DND-41 (cell line): ENCODE results near the gene SAPCD1.

Experiments
- ATAC-seq: fragments of 200-7000 bp; cut with Tn5 transposase; 3 replicates; pipeline ENCODE4 v1.9.1; 2021; ENCODE audit warnings: low read depth; ENCODE audit not compliant: insufficient read depth
- DNase-seq: peaks from one replicate; pipeline ENCODE4 v3.0.0-alpha.2; 2020
- H2AFZ ChIP-seq: 2 replicates; pipeline ENCODE4 v1.6.0; 2012; ENCODE audit warnings: low read depth, low read length
- H3K27ac ChIP-seq: 2 replicates; pipeline ENCODE4 v1.5.1; 2012; ENCODE audit warnings: low read length, inconsistent platforms
- H3K27me3 ChIP-seq: fragments of 200-600 bp; sonication (generic); 2 replicates; pipeline ENCODE4 v1.6.0; 2012; ENCODE audit warnings: low read length, mild to moderate bottlenecking, inconsistent platforms; ENCODE audit not compliant: insufficient read depth, poor library complexity
- H3K36me3 ChIP-seq: 2 replicates; pipeline ENCODE4 v1.5.1; 2012; ENCODE audit warnings: low read length, inconsistent platforms; ENCODE audit not compliant: insufficient read depth
- H3K4me1 ChIP-seq: 2 replicates; pipeline ENCODE4 v1.5.1; 2012; ENCODE audit warnings: mild to moderate bottlenecking, low read length; ENCODE audit not compliant: insufficient read depth
- H3K4me2 ChIP-seq: 2 replicates; pipeline ENCODE4 v1.6.0; 2012; ENCODE audit warnings: mild to moderate bottlenecking, moderate library complexity, low read length, inconsistent platforms; ENCODE audit not compliant: insufficient read depth
- H3K4me3 ChIP-seq, 2 experiments: fragments of 200-600 bp in 1 of 2; shearing (Covaris generic) in 1 of 2; 2 replicates each; pipeline ENCODE4 v1.5.1; 2012 to 2016; ENCODE audit warnings: inconsistent platforms in 2 of 2, low read length in 2 of 2, mild to moderate bottlenecking in 2 of 2, low read depth in 1 of 2, moderate library complexity in 1 of 2
- H3K79me2 ChIP-seq: 2 replicates; pipeline ENCODE4 v1.6.0; 2012; ENCODE audit warnings: low read length, inconsistent platforms; ENCODE audit not compliant: insufficient read depth
- H3K9ac ChIP-seq: 2 replicates; pipeline ENCODE4 v1.6.0; 2012; ENCODE audit warnings: low read depth, mild to moderate bottlenecking, inconsistent platforms, low read length, moderate library complexity
- H3K9me3 ChIP-seq: 2 replicates; pipeline ENCODE4 v1.5.1; 2012; ENCODE audit warnings: low read length, moderate library complexity, mild to moderate bottlenecking, inconsistent platforms; ENCODE audit not compliant: insufficient read depth, severe bottlenecking
- H4K20me1 ChIP-seq: 2 replicates; pipeline ENCODE4 v1.6.0; 2012; ENCODE audit warnings: low read length; ENCODE audit not compliant: insufficient read depth
- EZH2 ChIP-seq: IDR thresholded peaks from 3 replicates; pipeline ENCODE4 v1.6.1; 2012; ENCODE audit warnings: borderline replicate concordance, low read depth, mild to moderate bottlenecking, moderate library complexity, low read length, inconsistent platforms; ENCODE audit not compliant: severe bottlenecking
- TF ChIP-seq, protein P1 (sequence below): IDR thresholded peaks from 2 replicates; pipeline ENCODE4 v1.5.1; 2012; ENCODE audit warnings: borderline replicate concordance, low read length, moderate library complexity, mild to moderate bottlenecking; ENCODE audit not compliant: poor library complexity, severe bottlenecking; ENCODE audit errors: extremely low read depth

Gene SAPCD1

DNA sequence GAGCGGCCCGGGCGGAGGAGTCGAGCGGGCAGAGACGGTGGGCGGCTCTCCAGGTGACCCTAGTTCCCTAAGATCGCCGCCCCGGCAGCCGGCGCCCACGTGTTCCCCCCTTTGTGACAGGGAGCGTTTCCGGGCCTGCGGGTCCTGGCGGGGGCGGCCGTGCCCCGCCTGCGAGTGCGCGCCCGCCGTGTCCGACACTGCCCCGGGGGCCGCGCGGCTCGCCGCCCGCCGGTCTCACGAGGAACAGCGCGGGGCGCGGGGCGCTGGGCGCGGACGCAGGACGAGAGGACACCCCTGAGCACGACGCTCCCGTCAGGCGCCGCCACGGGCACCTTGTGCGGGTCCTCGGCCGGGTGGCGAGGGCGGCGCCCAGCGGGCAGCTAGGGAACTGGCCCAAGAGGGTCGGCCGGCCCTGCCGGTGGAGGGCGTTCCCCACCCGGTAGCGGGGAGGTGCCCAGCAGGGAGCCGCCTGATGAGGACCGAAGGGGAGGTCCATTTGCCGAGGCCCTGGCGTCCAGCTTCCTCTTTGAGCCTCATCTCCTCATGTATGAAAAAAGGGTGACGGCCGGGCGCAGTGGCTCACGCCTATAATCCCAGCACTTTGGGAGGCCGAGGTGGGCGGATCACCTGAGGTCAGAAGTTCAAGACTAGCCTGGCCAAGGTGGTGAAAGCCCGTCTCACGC is 33.3 kb downstream of the SAPCD1 start, which contains the start of gene VARS1:
Gene VARS1 (minus strand): TSS at position 137 of the 683 bp plus-strand sequence. CDS start 535 bp downstream, outside the sequence.
- no peaks in the 10 kb centered on the region for H4K20me1 ChIP-seq
- H3K4me1 ChIP-seq: peaks cover 40% of the 10 kb centered on the region
- peak within 1 kb of the TSS; percentile 94 for H3K4me2 ChIP-seq
- H3K4me3 ChIP-seq: peak within 1 kb of the TSS; percentile 97 to 99
- H3K27ac ChIP-seq: peak within 1 kb of the TSS; percentile 93
- TF ChIP-seq, protein P1, sequence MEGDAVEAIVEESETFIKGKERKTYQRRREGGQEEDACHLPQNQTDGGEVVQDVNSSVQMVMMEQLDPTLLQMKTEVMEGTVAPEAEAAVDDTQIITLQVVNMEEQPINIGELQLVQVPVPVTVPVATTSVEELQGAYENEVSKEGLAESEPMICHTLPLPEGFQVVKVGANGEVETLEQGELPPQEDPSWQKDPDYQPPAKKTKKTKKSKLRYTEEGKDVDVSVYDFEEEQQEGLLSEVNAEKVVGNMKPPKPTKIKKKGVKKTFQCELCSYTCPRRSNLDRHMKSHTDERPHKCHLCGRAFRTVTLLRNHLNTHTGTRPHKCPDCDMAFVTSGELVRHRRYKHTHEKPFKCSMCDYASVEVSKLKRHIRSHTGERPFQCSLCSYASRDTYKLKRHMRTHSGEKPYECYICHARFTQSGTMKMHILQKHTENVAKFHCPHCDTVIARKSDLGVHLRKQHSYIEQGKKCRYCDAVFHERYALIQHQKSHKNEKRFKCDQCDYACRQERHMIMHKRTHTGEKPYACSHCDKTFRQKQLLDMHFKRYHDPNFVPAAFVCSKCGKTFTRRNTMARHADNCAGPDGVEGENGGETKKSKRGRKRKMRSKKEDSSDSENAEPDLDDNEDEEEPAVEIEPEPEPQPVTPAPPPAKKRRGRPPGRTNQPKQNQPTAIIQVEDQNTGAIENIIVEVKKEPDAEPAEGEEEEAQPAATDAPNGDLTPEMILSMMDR: peak; percentile 93
- no peak for TF ChIP-seq EZH2
- H3K9ac ChIP-seq: peak within 1 kb of the TSS; percentile 93
- H2AFZ ChIP-seq: peak within 1 kb of the TSS; percentile 92
- no peaks in the 10 kb centered on the region for H3K9me3 ChIP-seq
- peaks cover 45% of the 10 kb centered on the region for H3K36me3 ChIP-seq
- no peaks in the 10 kb centered on the region for H3K27me3 ChIP-seq
- peaks cover 46% of the 10 kb centered on the region for H3K79me2 ChIP-seq
- DNase-seq (peak; percentile 84), ATAC-seq (peak; percentile 75)

DNA sequence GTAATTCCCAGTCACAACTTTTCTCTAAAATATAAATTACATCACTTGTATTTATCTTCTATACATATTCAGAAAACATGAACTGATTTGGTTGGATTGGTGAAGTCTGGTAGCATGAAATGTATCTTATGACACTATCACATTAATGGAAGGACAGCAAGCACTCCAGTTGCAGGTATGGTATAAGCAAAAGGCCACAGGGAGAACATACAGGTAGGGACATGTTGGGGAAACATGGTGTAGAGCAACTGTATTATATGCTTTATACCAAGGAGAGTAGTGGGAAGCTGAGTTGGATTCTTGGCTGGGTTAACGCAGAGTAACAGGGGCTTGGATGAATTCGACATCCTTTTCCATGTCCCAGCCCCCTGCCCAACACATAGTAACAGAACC is 34.5 kb downstream of the SAPCD1 start:
- Histone ChIP-seq H3K27me3 (no peaks in the 10 kb centered on the region), H3K4me3 (no peak overlapping the region), H3K27ac (no peak overlapping the region), H4K20me1 (no peaks in the 10 kb centered on the region), H3K4me2 (no peak overlapping the region), H3K4me1 (peaks cover 36% of the 10 kb centered on the region), H3K36me3 (peaks cover 38% of the 10 kb centered on the region), H2AFZ (no peak overlapping the region), H3K9me3 (no peaks in the 10 kb centered on the region), H3K9ac (no peak overlapping the region), H3K79me2 (peaks cover 44% of the 10 kb centered on the region)
- DNase-seq (no peak), ATAC-seq (no peak)
- no peak for TF ChIP-seq EZH2
- TF ChIP-seq, protein P1: no peak

DNA sequence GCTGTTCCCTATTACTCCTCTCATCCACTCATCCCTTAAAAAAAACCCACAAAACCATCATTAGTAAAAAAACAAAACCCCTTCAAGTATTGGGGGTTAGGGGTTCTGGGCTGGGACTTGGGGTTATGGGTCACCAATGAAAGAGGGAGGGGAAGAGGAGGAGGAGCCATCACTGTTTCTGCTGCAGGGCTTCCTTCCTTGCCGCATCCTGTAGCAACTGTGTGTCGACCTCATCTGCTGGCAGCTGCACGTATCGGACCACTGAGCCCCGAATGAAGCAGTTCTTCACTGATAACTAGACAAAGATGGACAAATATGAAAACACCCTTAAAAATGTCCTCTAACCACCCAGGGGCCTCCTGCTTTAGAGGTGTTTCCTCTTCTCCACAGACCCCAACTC is 35.1 kb downstream of the SAPCD1 start:
- H3K9ac ChIP-seq: no peak overlapping the region
- ATAC-seq: 0 out of 3 replicates have a peak, but pooled peaks have one; percentile 36

More for the DNA sequence above, 35.1 kb downstream of the SAPCD1 start:
- H3K4me2 ChIP-seq: no peak overlapping the region
- H3K27ac ChIP-seq: no peak overlapping the region
- no peaks in the 10 kb centered on the region for H3K9me3 ChIP-seq
- H3K36me3 ChIP-seq: peaks cover 36% of the 10 kb centered on the region
- H3K79me2 ChIP-seq: peaks cover 41% of the 10 kb centered on the region
- H4K20me1 ChIP-seq: no peaks in the 10 kb centered on the region
- no peaks in the 10 kb centered on the region for H3K27me3 ChIP-seq
- no peak for TF ChIP-seq EZH2
- TF ChIP-seq, protein P1: no peak
- peak; percentile 60 for DNase-seq
- H3K4me3 ChIP-seq: no peak overlapping the region
- no peak overlapping the region for H2AFZ ChIP-seq
- peaks cover 30% of the 10 kb centered on the region for H3K4me1 ChIP-seq
